PC-9 (cell line): Measurements from ENCODE around the gene IFNG-AS1. TPM values are rescaled to one million over a fixed set of nuclear protein-coding genes. Genes with fewer than 3 reads are reported as not detected.

Experiments
- BruUV-seq: library from RNA; stranded (reverse); fragments of 400-500 nt; replicated peaks from 2 replicates; lab custom pipeline; 2021; lab: Mats Ljungman, UMichigan
- CTCF ChIA-PET: fragments of 300-600 bp; sonication (Branson Sonifier 250); formaldehyde crosslinking; loops from one replicate; lab custom pipeline; 2022; ENCODE audit warnings: antibody characterized with exemption; lab: Charles Lee
- POLR2A ChIA-PET: fragments of 300-600 bp; sonication (Branson Sonifier 250); formaldehyde crosslinking; loops from one replicate; lab custom pipeline; 2022; ENCODE audit warnings: antibody characterized with exemption; ENCODE audit not compliant: unreplicated experiment; lab: Charles Lee
- DNase-seq, 2 experiments: peaks; one replicate each; pipeline versions ENCODE4 v3.0.0 to v3.0.0-alpha.2; 2015 to 2022; ENCODE audit warnings: mixed read lengths in 1 of 2
- H2AFZ ChIP-seq: fragments of 200-600 bp; sonication (generic); 2 replicates; pipeline ENCODE4 v1.8.1; 2017; ENCODE audit warnings: antibody characterized with exemption
- H3F3A ChIP-seq: fragments of 200-600 bp; sonication (generic); 2 replicates; pipeline ENCODE4 v1.8.1; 2017; ENCODE audit warnings: antibody characterized with exemption, mild to moderate bottlenecking, low read depth; ENCODE audit not compliant: insufficient read depth
- H3K27ac ChIP-seq: fragments of 200-600 bp; sonication (generic); 2 replicates; pipeline ENCODE4 v1.6.1; 2016; ENCODE audit warnings: mixed run types
- H3K27me3 ChIP-seq: fragments of 200-600 bp; sonication (generic); 2 replicates; pipeline ENCODE4 v1.6.1; 2016; ENCODE audit warnings: low read depth, mixed run types; ENCODE audit not compliant: insufficient read depth
- H3K36me3 ChIP-seq: fragments of 200-600 bp; sonication (generic); 2 replicates; pipeline ENCODE4 v1.6.1; 2016; ENCODE audit warnings: low read depth, mixed run types
- H3K4me1 ChIP-seq: fragments of 200-600 bp; sonication (generic); replicated peaks from 2 replicates; pipeline ENCODE4 v1.6.1; 2016; ENCODE audit warnings: mixed run types; ENCODE audit not compliant: insufficient read depth
- H3K4me2 ChIP-seq: fragments of 200-600 bp; sonication (generic); 2 replicates; pipeline ENCODE4 v1.6.1; 2017; ENCODE audit warnings: mixed run types
- H3K4me3 ChIP-seq: fragments of 200-600 bp; sonication (generic); 2 replicates; pipeline ENCODE4 v1.6.1; 2016; ENCODE audit warnings: mixed run types
- H3K79me2 ChIP-seq: fragments of 200-600 bp; sonication (generic); 2 replicates; pipeline ENCODE4 v1.6.1; 2017; ENCODE audit warnings: low read depth, mixed run types
- H3K9me2 ChIP-seq: fragments of 200-600 bp; sonication (generic); 2 replicates; pipeline ENCODE4 v1.8.1; 2017; ENCODE audit warnings: mild to moderate bottlenecking; ENCODE audit not compliant: insufficient read depth
- H3K9me3 ChIP-seq: fragments of 200-600 bp; sonication (generic); 2 replicates; pipeline ENCODE4 v1.8.1; 2016; ENCODE audit warnings: low read depth; ENCODE audit not compliant: insufficient read depth
- H4K20me1 ChIP-seq: fragments of 200-600 bp; sonication (generic); 2 replicates; pipeline ENCODE4 v1.8.1; 2017; ENCODE audit not compliant: insufficient read depth
- CTCF ChIP-seq: fragments of 200-600 bp; sonication (generic); conservative IDR thresholded peaks from 2 replicates; pipeline ENCODE4 v1.6.1; 2017; ENCODE audit warnings: mixed run types, antibody characterized with exemption, mild to moderate bottlenecking, moderate library complexity
- EZH2 ChIP-seq: fragments of 200-600 bp; sonication (generic); IDR thresholded peaks from 2 replicates; pipeline ENCODE4 v1.8.0; 2017; ENCODE audit warnings: antibody characterized with exemption, low read depth
- intact Hi-C: fragments of 100-400 bp; cut with micrococcal nuclease; formaldehyde crosslinking; loops from one replicate; pipeline ENCODE4 v1.10.0; 2022; ENCODE audit not compliant: unreplicated experiment
- total RNA-seq: library from RNA; stranded (reverse); gene quantifications from 2 replicates; pipeline ENCODE4 v1.2.3, GENCODE V29; 2021

IFNG-AS1 gene
- total RNA-seq, 1 experiment from 2014 or later, result not detected

- H3K4me1 ChIP-seq, result no peaks in the 10 kb centered on the region
- H4K20me1 ChIP-seq, result no peaks in the 10 kb centered on the region
- no peak for DNase-seq
- H3K9me2 ChIP-seq, result no peaks in the 10 kb centered on the region
- no peak overlapping the region for H3K4me2 ChIP-seq
- ChIA-PET CTCF (no interaction called here), POLR2A (no interaction called here)
- no peak overlapping the region for H3K27ac ChIP-seq
- intact Hi-C loops, result no loop called here
- TF ChIP-seq CTCF, result peak; percentile 66
- no peak for TF ChIP-seq EZH2
- no peak overlapping the region for H2AFZ ChIP-seq
- no peaks in the 10 kb centered on the region for H3K36me3 ChIP-seq
- H3F3A ChIP-seq, result no peaks in the 10 kb centered on the region
- no peaks in the 10 kb centered on the region for H3K27me3 ChIP-seq
- no peaks in the 10 kb centered on the region; the same call in 1 of the 2 replicates for H3K9me3 ChIP-seq
- H3K4me3 ChIP-seq, result no peak overlapping the region
- H3K79me2 ChIP-seq, result no peaks in the 10 kb centered on the region
- BruUV-seq, result no TSS peak
These were observed 78.6 kb downstream of the IFNG-AS1 start for GRCh38 chr12:68067762-68068376.

- Histone ChIP-seq H3K4me1 (no peaks in the 10 kb centered on the region), H3K9me2 (no peaks in the 10 kb centered on the region), H4K20me1 (no peaks in the 10 kb centered on the region), H3K4me3 (no peak overlapping the region), H3K4me2 (no peak overlapping the region), H3K27ac (no peak overlapping the region), H3K79me2 (no peaks in the 10 kb centered on the region), H3F3A (no peaks in the 10 kb centered on the region), H2AFZ (no peak overlapping the region), H3K27me3 (no peaks in the 10 kb centered on the region), H3K36me3 (no peaks in the 10 kb centered on the region), H3K9me3 (no peaks in the 10 kb centered on the region; the same call in 1 of the 2 replicates)
- CTCF ChIA-PET, result no interaction called here
- intact Hi-C loops, result no loop called here
- DNase-seq, result no peak
- no TSS peak for BruUV-seq
- POLR2A ChIA-PET, result no interaction called here
- no peak for TF ChIP-seq EZH2
- no peak for TF ChIP-seq CTCF
These were observed 80.0 kb downstream of the IFNG-AS1 start for GRCh38 chr12:68069275-68069674.

Other genes starting within 250 kb of the IFNG-AS1 start
- gene IFNG, start 170.3 kb downstream of the IFNG-AS1 start, total RNA-seq, result not detected in 2 replicates
- gene IL26, start 236.4 kb downstream of the IFNG-AS1 start, total RNA-seq, result not detected in 2 replicates